Fibroblast of lung (primary cell): ENCODE data around the gene COL4A2. TPM values are rescaled to one million over a fixed set of nuclear protein-coding genes. Genes with fewer than 3 reads are reported as not detected.

ENCODE experiments used
- DNase-seq, 2 donors: peaks; one replicate each; pipeline versions ENCODE4 v3.0.0 to v3.0.0-alpha.2; 2010; ENCODE audit warnings: low read depth in 2 of 2
- H2AFZ ChIP-seq: 2 replicates; pipeline ENCODE4 v1.5.1; 2012; ENCODE audit warnings: low read length, control low read depth, inconsistent platforms
- H3K27ac ChIP-seq: 2 replicates; pipeline ENCODE4 v1.5.1; 2011; ENCODE audit warnings: low read length, control low read depth; ENCODE audit not compliant: insufficient read depth
- H3K27me3 ChIP-seq: 2 replicates; pipeline ENCODE4 v1.5.1; 2011; ENCODE audit warnings: mild to moderate bottlenecking, low read length; ENCODE audit not compliant: control insufficient read depth, insufficient read depth
- H3K36me3 ChIP-seq: 2 replicates; pipeline ENCODE4 v1.5.1; 2011; ENCODE audit warnings: low read length; ENCODE audit not compliant: control insufficient read depth, insufficient read depth
- H3K4me1 ChIP-seq: 2 replicates; pipeline ENCODE4 v1.5.1; 2011; ENCODE audit warnings: low read length; ENCODE audit not compliant: control insufficient read depth, insufficient read depth; ENCODE audit errors: extremely low read depth
- H3K4me2 ChIP-seq: 2 replicates; pipeline ENCODE4 v1.5.1; 2011; ENCODE audit warnings: low read length, control low read depth; ENCODE audit not compliant: insufficient read depth; ENCODE audit errors: extremely low read depth
- H3K4me3 ChIP-seq, 4 experiments: fragments of 200-600 bp in 1 of 4; sonication (generic) in 1 of 4; replicated peaks in 1 of 4; 2 replicates each; pipeline ENCODE4 v1.5.1; 2011 to 2016; ENCODE audit warnings: low read length in 4 of 4, low read depth in 3 of 4, mild to moderate bottlenecking in 3 of 4, control low read depth in 2 of 4, inconsistent platforms in 1 of 4, mixed read lengths in 1 of 4; ENCODE audit not compliant: insufficient read depth in 1 of 4; ENCODE audit errors: control extremely low read depth in 1 of 4
- H3K79me2 ChIP-seq: 2 replicates; pipeline ENCODE4 v1.5.1; 2012; ENCODE audit warnings: mild to moderate bottlenecking, low read length, inconsistent platforms; ENCODE audit not compliant: control insufficient read depth, insufficient read depth
- H3K9ac ChIP-seq: 2 replicates; pipeline ENCODE4 v1.5.1; 2011; ENCODE audit warnings: mild to moderate bottlenecking, low read length, control low read depth; ENCODE audit not compliant: insufficient read depth
- H3K9me3 ChIP-seq: 2 replicates; pipeline ENCODE4 v1.5.1; 2012; ENCODE audit warnings: low read depth, low read length; ENCODE audit not compliant: control insufficient read depth, insufficient read depth
- H4K20me1 ChIP-seq: 2 replicates; pipeline ENCODE4 v1.5.1; 2011; ENCODE audit warnings: low read length; ENCODE audit not compliant: control insufficient read depth, insufficient read depth; ENCODE audit errors: extremely low read depth
- CTCF ChIP-seq, 2 donors: IDR thresholded peaks in 1 of 2; conservative IDR thresholded peaks in 1 of 2; 1 replicate in 1 of 2; 2 replicates in 1 of 2; pipeline ENCODE4 v1.5.1; 2011 to 2012; ENCODE audit warnings: low read length in 2 of 2, control low read depth in 1 of 2, inconsistent platforms in 1 of 2, low read depth in 1 of 2, mild to moderate bottlenecking in 1 of 2
- EZH2 ChIP-seq: IDR thresholded peaks from 2 replicates; pipeline ENCODE4 v1.5.1; 2012; ENCODE audit warnings: low read length, control low read depth, mild to moderate bottlenecking; ENCODE audit errors: missing control alignments
- polyA plus RNA-seq, 2 donors: library from polyadenylated mRNA; depleted of rRNA in 1 of 2; stranded (reverse) in 1 of 2; unstranded in 1 of 2; fragments of >200 nt; gene quantifications; 2 replicates each; pipeline ENCODE4 v1.2.1, GENCODE V29; 2011 to 2012; ENCODE audit warnings: missing spikeins in 1 of 2
- total RNA-seq: library from RNA; depleted of rRNA; stranded (reverse); fragments of >200 nt; gene quantifications from 2 replicates; pipeline ENCODE4 v1.2.1, GENCODE V29; 2014

COL4A2 gene
- total and polyA plus RNA-seq, 2 donors (not counting 1 experiment from before 2014, with no cell fraction given) = 93.1 to 463 TPM

GRCh38 chr13:110474713-110475112, 167.6 kb downstream of the COL4A2 start:
- H3K79me2 ChIP-seq = no peaks in the 10 kb centered on the region
- H3K4me1 ChIP-seq = peaks cover 3% of the 10 kb centered on the region
- H3K9me3 ChIP-seq = no peaks in the 10 kb centered on the region
- no peak overlapping the region for H3K9ac ChIP-seq
- no peak overlapping the region for H3K4me3 ChIP-seq
- no peak for TF ChIP-seq EZH2
- no peak for TF ChIP-seq CTCF (conservative IDR thresholded peaks at IDR 0.05 in 1 of 2, IDR thresholded peaks at IDR 0.05 in 1 of 2; ENCODE audit: low read depth in 1 of 2, low read length in 2 of 2)
- H4K20me1 ChIP-seq = peaks cover 2% of the 10 kb centered on the region
- no peak overlapping the region for H3K27ac ChIP-seq
- H2AFZ ChIP-seq = no peak overlapping the region
- no peaks in the 10 kb centered on the region for H3K27me3 ChIP-seq
- no peak for DNase-seq
- H3K36me3 ChIP-seq = peaks cover 12% of the 10 kb centered on the region
- no peak overlapping the region for H3K4me2 ChIP-seq

- no peak for DNase-seq
- TF ChIP-seq EZH2 (no peak), CTCF (conservative IDR thresholded peaks at IDR 0.05 in 1 of 2, IDR thresholded peaks at IDR 0.05 in 1 of 2; ENCODE audit: low read depth in 1 of 2, low read length in 2 of 2) (no peak)
- H3K9ac ChIP-seq = no peak overlapping the region
- H3K79me2 ChIP-seq = no peaks in the 10 kb centered on the region
- H3K4me2 ChIP-seq = no peak overlapping the region
- H3K9me3 ChIP-seq = no peaks in the 10 kb centered on the region
- H4K20me1 ChIP-seq = peaks cover 2% of the 10 kb centered on the region
- H3K4me1 ChIP-seq = peaks cover 3% of the 10 kb centered on the region
- H3K27ac ChIP-seq = no peak overlapping the region
- no peak overlapping the region for H3K4me3 ChIP-seq
- H2AFZ ChIP-seq = no peak overlapping the region
- no peaks in the 10 kb centered on the region for H3K27me3 ChIP-seq
- H3K36me3 ChIP-seq = peaks cover 12% of the 10 kb centered on the region
Observed at GRCh38 chr13:110475117-110475516, 168.0 kb downstream of the COL4A2 start.

GRCh38 chr13:110475550-110476219, 168.6 kb downstream of the COL4A2 start:
- no peak overlapping the region for H3K4me2 ChIP-seq
- no peak overlapping the region for H3K27ac ChIP-seq
- H2AFZ ChIP-seq = no peak overlapping the region
- no peak for DNase-seq
- H4K20me1 ChIP-seq = peaks cover 2% of the 10 kb centered on the region
- H3K9ac ChIP-seq = no peak overlapping the region
- peaks cover 3% of the 10 kb centered on the region for H3K4me1 ChIP-seq
- no peaks in the 10 kb centered on the region for H3K27me3 ChIP-seq
- H3K36me3 ChIP-seq = peaks cover 12% of the 10 kb centered on the region
- H3K4me3 ChIP-seq = no peak overlapping the region
- H3K79me2 ChIP-seq = no peaks in the 10 kb centered on the region
- TF ChIP-seq CTCF (conservative IDR thresholded peaks at IDR 0.05 in 1 of 2, IDR thresholded peaks at IDR 0.05 in 1 of 2; ENCODE audit: low read depth in 1 of 2, low read length in 2 of 2) (no peak), EZH2 (no peak)
- H3K9me3 ChIP-seq = no peaks in the 10 kb centered on the region
